GM23248 (cell line): Measurements from ENCODE around the gene CADM1. TPM values are rescaled to one million over a fixed set of nuclear protein-coding genes. Genes with fewer than 3 reads are reported as not detected.

ENCODE experiments used
- DNase-seq: peaks from one replicate; pipeline ENCODE4 v3.0.0-alpha.2; 2015
- H2AFZ ChIP-seq: fragments of 200-600 bp; sonication (generic); 2 replicates; pipeline ENCODE4 v1.6.1; 2016; ENCODE audit warnings: antibody characterized with exemption
- H3F3A ChIP-seq: fragments of 200-600 bp; sonication (generic); 2 replicates; pipeline ENCODE4 v1.6.1; 2016; ENCODE audit warnings: mild to moderate bottlenecking, antibody characterized with exemption, mixed run types; ENCODE audit not compliant: insufficient read depth
- H3K27ac ChIP-seq: fragments of 200-600 bp; sonication (generic); 2 replicates; pipeline ENCODE4 v1.5.1; 2016; ENCODE audit warnings: mild to moderate bottlenecking
- H3K27me3 ChIP-seq: fragments of 200-600 bp; sonication (generic); replicated peaks from 2 replicates; pipeline ENCODE4 v1.6.1; 2016; ENCODE audit warnings: mild to moderate bottlenecking; ENCODE audit not compliant: insufficient read depth
- H3K36me3 ChIP-seq: fragments of 200-600 bp; sonication (generic); 2 replicates; pipeline ENCODE4 v1.6.1; 2016; ENCODE audit warnings: low read depth, mild to moderate bottlenecking
- H3K4me1 ChIP-seq: fragments of 200-600 bp; sonication (generic); 2 replicates; pipeline ENCODE4 v1.6.1; 2016; ENCODE audit warnings: mild to moderate bottlenecking; ENCODE audit not compliant: insufficient read depth
- H3K4me2 ChIP-seq: fragments of 200-600 bp; sonication (generic); one replicate; pipeline ENCODE4 v1.6.1; 2016; ENCODE audit warnings: mild to moderate bottlenecking; ENCODE audit not compliant: unreplicated experiment
- H3K4me3 ChIP-seq: fragments of 200-600 bp; sonication (generic); 2 replicates; pipeline ENCODE4 v1.5.1; 2016; ENCODE audit warnings: mild to moderate bottlenecking
- H3K79me2 ChIP-seq: fragments of 200-600 bp; sonication (generic); 2 replicates; pipeline ENCODE4 v1.6.1; 2016; ENCODE audit warnings: mild to moderate bottlenecking; ENCODE audit not compliant: insufficient read depth
- H3K9ac ChIP-seq: fragments of 200-600 bp; sonication (generic); 2 replicates; pipeline ENCODE4 v1.6.1; 2016; ENCODE audit warnings: mild to moderate bottlenecking
- H3K9me2 ChIP-seq: fragments of 200-600 bp; sonication (generic); 2 replicates; pipeline ENCODE4 v1.6.1; 2016; ENCODE audit warnings: mixed run types, mild to moderate bottlenecking, moderate library complexity; ENCODE audit not compliant: insufficient read depth
- H3K9me3 ChIP-seq: fragments of 200-600 bp; sonication (generic); one replicate; pipeline ENCODE4 v1.6.1; 2017; ENCODE audit warnings: low read depth
- H4K20me1 ChIP-seq: fragments of 200-600 bp; sonication (generic); 2 replicates; pipeline ENCODE4 v1.6.0; 2016; ENCODE audit not compliant: insufficient read depth
- EZH2 ChIP-seq: fragments of 200-600 bp; sonication (generic); IDR thresholded peaks from 2 replicates; pipeline ENCODE4 v1.6.1; 2018; ENCODE audit warnings: antibody characterized with exemption, mild to moderate bottlenecking; ENCODE audit not compliant: insufficient read depth, poor library complexity, severe bottlenecking
- EZH2phosphoT487 ChIP-seq: fragments of 200-600 bp; sonication (generic); IDR thresholded peaks from 2 replicates; pipeline ENCODE4 v1.6.1; 2018; ENCODE audit warnings: antibody characterized with exemption, moderate library complexity, mild to moderate bottlenecking, low read depth; ENCODE audit not compliant: insufficient read depth
- WGBS, 2 experiments: methylation state at CpG; one replicate each; pipeline ENCODE4 v1.1.6; 2015 to 2017; ENCODE audit warnings: low lambda C conversion rate in 2 of 2, low coverage in 1 of 2; ENCODE audit errors: missing lambda C conversion rate in 2 of 2; 5-methylcytosine and 5-hydroxymethylcytosine counted together
- in situ Hi-C: fragments of 300-500 bp; cut with MboI; formaldehyde crosslinking; loops from 2 replicates; pipeline ENCODE4 v1.15.0; 2020
- polyA plus RNA-seq: library from polyadenylated mRNA; unstranded; fragments of >200 nt; fragmentation: Nextera tagmentation; extraction: Ambion mirVana; gene quantifications from 2 replicates; pipeline ENCODE4 v1.2.1, GENCODE V29; 2016
- total RNA-seq: library from RNA; depleted of rRNA; stranded (reverse); fragments of >200 nt; shearing (Covaris generic); gene quantifications from 2 replicates; pipeline ENCODE4 v1.2.3, GENCODE V29; 2014

Gene CADM1
- total and polyA plus RNA-seq, 2 experiments from 2014 or later: 0.83 to 1.4 TPM

GRCh38 chr11:115317277-115318185, 186.7 kb downstream of the CADM1 start:
- DNase-seq: no peak
- in situ Hi-C loops: no loop called here
- Histone ChIP-seq H3K27me3 (no peaks in the 10 kb centered on the region; the same call in 1 of the 2 replicates), H3K9me2 (no peaks in the 10 kb centered on the region), H3K4me2 (no peak overlapping the region), H2AFZ (no peak overlapping the region), H3K9me3 (no peaks in the 10 kb centered on the region), H3K36me3 (no peaks in the 10 kb centered on the region), H3K4me3 (no peak overlapping the region), H3K4me1 (no peaks in the 10 kb centered on the region), H3K79me2 (no peaks in the 10 kb centered on the region), H3K27ac (no peak overlapping the region), H3F3A (no peaks in the 10 kb centered on the region), H4K20me1 (no peaks in the 10 kb centered on the region), H3K9ac (no peak overlapping the region)
- 31 to 41% methylated on average over 6 of the region's 6 CpGs for WGBS, 2 experiments
- TF ChIP-seq EZH2 (no peak), EZH2phosphoT487 (no peak)

DNA sequence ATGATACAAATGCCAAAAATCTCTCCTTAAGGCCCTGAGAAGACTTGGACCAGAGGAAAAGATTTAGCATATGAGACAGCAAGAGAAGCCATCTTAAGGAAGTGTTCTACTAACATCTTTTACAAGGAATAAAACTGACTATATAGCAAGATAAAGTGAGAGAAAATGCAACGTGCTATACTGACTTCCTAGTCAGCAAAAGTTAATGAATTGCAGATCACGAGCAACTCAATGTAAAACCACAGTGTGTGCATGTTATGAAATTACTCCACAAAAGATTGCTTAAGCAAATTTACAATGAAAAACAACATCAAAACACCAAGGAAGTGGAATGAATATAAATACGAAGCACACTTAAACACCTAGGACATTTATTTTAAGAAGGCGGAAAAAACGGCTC, 187.5 kb downstream of the CADM1 start:
- Histone ChIP-seq H3K27ac (no peak overlapping the region), H3K36me3 (no peaks in the 10 kb centered on the region), H3K9me3 (no peaks in the 10 kb centered on the region), H3K79me2 (no peaks in the 10 kb centered on the region), H3K9ac (no peak overlapping the region), H4K20me1 (no peaks in the 10 kb centered on the region), H3K27me3 (no peaks in the 10 kb centered on the region; the same call in 1 of the 2 replicates), H2AFZ (no peak overlapping the region), H3K4me1 (no peaks in the 10 kb centered on the region), H3F3A (no peaks in the 10 kb centered on the region), H3K4me3 (no peak overlapping the region), H3K9me2 (no peaks in the 10 kb centered on the region), H3K4me2 (no peak overlapping the region)
- TF ChIP-seq EZH2phosphoT487 (no peak), EZH2 (no peak)
- 39 to 41% methylated on average over 5 of the region's 5 CpGs for WGBS, 2 experiments
- DNase-seq: no peak
- in situ Hi-C loops: no loop called here

GRCh38 chr11:115314330-115314920, 189.8 kb downstream of the CADM1 start:
- Histone ChIP-seq H3K4me2 (no peak overlapping the region), H3K4me3 (no peak overlapping the region), H3K36me3 (no peaks in the 10 kb centered on the region), H3K9me2 (no peaks in the 10 kb centered on the region), H3F3A (no peaks in the 10 kb centered on the region), H3K27me3 (no peaks in the 10 kb centered on the region; the same call in 1 of the 2 replicates), H2AFZ (no peak overlapping the region), H3K27ac (no peak overlapping the region), H3K9ac (no peak overlapping the region), H3K9me3 (no peaks in the 10 kb centered on the region), H3K4me1 (no peaks in the 10 kb centered on the region), H3K79me2 (no peaks in the 10 kb centered on the region), H4K20me1 (no peaks in the 10 kb centered on the region)
- TF ChIP-seq EZH2phosphoT487: no peak
- TF ChIP-seq EZH2: no peak
- in situ Hi-C loops: no loop called here
- DNase-seq: no peak
- WGBS, 2 experiments: 47 to 52% methylated on average over 3 of the region's 3 CpGs

DNA sequence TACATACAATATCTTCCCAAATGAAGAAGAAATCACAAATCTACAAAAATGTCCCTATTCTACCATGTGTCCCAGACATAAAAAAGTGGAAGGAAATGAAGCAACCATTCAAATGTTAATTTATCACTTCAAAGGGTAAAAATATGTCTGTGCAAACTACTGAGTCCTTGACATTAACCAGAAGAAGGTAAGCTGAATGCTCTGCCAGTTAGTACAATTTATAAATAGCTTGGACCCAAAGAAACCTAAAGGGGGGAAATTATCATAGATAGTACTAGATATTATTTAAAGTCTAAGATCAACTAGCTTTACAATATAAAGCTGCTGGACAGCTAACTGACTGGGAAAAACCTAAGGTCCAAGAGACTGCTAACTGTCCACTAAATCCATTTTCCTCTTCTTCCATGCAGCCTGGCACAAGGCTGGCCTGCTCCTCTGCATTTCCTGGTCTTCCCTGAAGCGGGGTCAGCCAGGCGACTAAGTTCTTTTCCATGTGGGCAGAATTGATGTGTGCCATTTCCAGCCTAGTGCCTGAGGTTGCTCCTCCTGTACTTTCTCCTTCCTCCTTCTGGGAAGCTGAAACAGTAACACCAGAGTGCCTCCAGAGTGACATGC, 190.9 kb downstream of the CADM1 start:
- Histone ChIP-seq H3K4me2 (no peak overlapping the region), H4K20me1 (no peaks in the 10 kb centered on the region), H3K27ac (no peak overlapping the region), H3K9ac (no peak overlapping the region), H3K27me3 (no peaks in the 10 kb centered on the region; the same call in 1 of the 2 replicates), H3K79me2 (no peaks in the 10 kb centered on the region), H2AFZ (no peak overlapping the region), H3K4me1 (no peaks in the 10 kb centered on the region), H3K36me3 (no peaks in the 10 kb centered on the region), H3F3A (no peaks in the 10 kb centered on the region), H3K4me3 (no peak overlapping the region), H3K9me3 (no peaks in the 10 kb centered on the region), H3K9me2 (no peaks in the 10 kb centered on the region)
- no peak for TF ChIP-seq EZH2phosphoT487
- no peak for TF ChIP-seq EZH2
- 49 to 50% methylated on average over 2 of the region's 2 CpGs for WGBS, 2 experiments
- DNase-seq: no peak
- in situ Hi-C loops: no loop called here
